Fibroblast of pulmonary artery (primary cell): Measurements from ENCODE around the gene ADAMTS18.

Source experiments
- DNase-seq: peaks from one replicate; pipeline ENCODE4 v3.0.0-alpha.2; 2010; ENCODE audit warnings: low read depth
- H3K4me3 ChIP-seq: replicated peaks from 2 replicates; pipeline ENCODE4 v1.5.1; 2011; ENCODE audit warnings: low read depth, mild to moderate bottlenecking, control low read depth, low read length, moderate library complexity
- TF ChIP-seq, protein P1 (sequence below): IDR thresholded peaks from 2 replicates; pipeline ENCODE4 v1.5.1; 2011; ENCODE audit warnings: mild to moderate bottlenecking, control low read depth, low read length, inconsistent platforms; ENCODE audit errors: missing control alignments

The ADAMTS18 gene

DNA sequence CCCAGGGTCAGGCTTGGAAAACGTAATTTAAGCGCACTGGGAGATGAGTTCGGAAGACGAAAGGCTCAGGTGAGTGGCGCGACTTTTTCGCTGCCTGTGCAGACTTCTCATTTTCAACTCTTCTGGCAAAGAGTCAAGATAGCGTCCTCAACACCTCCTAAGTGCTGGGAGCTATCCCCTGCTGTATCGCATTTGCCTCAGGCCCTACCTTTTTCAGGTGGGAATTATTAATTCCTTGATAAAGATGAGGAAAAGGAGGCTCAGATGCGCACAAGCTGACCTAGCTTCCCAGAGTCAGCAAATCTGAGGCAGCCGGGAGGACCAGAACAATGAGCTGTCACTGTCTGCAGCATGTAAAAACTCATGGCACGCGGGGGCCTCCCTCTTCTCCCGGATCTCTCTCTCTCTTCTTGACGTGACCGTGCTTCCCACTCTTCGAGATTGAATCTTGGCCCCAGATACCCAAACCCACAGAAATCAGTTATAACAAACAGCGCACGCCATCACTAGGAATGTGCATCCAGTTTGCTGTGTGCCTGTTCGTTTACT lies 512 bp upstream of the ADAMTS18 start:
- TF ChIP-seq, protein P1, sequence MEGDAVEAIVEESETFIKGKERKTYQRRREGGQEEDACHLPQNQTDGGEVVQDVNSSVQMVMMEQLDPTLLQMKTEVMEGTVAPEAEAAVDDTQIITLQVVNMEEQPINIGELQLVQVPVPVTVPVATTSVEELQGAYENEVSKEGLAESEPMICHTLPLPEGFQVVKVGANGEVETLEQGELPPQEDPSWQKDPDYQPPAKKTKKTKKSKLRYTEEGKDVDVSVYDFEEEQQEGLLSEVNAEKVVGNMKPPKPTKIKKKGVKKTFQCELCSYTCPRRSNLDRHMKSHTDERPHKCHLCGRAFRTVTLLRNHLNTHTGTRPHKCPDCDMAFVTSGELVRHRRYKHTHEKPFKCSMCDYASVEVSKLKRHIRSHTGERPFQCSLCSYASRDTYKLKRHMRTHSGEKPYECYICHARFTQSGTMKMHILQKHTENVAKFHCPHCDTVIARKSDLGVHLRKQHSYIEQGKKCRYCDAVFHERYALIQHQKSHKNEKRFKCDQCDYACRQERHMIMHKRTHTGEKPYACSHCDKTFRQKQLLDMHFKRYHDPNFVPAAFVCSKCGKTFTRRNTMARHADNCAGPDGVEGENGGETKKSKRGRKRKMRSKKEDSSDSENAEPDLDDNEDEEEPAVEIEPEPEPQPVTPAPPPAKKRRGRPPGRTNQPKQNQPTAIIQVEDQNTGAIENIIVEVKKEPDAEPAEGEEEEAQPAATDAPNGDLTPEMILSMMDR, result no peak
- H3K4me3 ChIP-seq, result no peak overlapping the region
- no peak for DNase-seq

DNA sequence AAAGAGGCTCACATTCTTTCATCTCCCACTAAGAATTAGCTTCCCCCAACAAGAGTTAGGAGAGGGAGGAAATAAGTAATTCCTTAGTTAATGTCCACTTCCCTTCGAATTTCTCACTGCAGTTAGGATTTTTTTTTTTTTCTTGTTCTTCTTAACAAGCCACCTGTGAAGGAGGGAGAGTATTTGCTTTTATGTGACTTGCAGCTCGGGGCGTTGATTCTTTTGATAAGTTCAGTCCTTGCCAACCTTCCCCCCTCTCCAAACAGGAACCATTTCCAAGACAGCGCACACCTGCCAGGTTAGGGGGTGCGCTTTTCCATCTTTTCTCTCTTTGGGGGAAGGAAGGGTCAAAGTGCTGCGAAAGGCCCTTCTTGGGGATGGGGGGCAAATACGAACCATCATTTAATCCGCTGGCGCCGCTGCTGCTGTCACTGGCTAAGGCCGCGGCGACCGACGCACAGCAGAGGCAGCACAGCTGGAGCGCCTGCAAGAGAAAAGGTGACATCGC lies 758 bp downstream of the ADAMTS18 start:
- no peak for DNase-seq
- TF ChIP-seq, protein P1, result no peak
- H3K4me3 ChIP-seq, result no peak overlapping the region

DNA sequence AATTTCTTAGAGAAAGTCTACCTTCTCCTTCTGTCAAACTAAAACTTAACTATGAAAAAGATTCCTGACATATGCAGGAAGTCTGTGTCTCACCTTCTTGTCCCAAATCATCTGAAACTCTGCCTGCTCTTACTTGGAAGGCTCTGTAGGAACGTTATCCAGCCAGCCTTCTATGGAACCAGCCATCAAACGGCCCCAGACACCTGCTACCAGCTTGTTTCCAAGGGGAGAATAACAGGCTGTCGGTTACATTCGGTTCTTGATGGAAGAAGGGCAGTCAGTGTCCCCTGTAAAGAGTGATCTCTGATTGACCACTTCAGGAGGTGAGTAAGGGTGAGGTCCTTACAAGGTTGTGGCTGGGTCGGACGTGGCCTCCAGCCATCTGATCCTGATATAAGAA lies 1.7 kb downstream of the ADAMTS18 start:
- no peak for DNase-seq
- no peak overlapping the region for H3K4me3 ChIP-seq
- TF ChIP-seq, protein P1, result no peak

DNA sequence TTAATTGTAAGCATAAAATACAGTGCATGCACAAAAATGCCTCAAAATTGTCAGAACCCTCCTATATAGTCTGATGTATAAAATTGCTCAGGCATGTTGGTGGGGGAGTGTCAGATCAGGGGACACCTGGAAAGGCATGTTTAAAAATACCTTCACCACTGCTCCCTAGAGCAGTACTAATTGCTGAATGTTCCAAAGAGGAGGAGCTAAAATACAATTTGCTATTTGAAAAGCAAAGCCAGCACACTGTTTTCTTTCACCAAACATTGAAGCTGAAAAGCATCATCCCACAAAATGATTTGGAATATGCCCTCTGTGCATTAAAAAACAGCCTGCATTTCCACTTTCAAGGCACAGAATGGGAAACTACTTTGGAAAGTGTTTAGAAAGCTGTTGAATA lies 2.6 kb downstream of the ADAMTS18 start:
- no peak overlapping the region for H3K4me3 ChIP-seq
- DNase-seq, result no peak
- TF ChIP-seq, protein P1, result no peak

DNA sequence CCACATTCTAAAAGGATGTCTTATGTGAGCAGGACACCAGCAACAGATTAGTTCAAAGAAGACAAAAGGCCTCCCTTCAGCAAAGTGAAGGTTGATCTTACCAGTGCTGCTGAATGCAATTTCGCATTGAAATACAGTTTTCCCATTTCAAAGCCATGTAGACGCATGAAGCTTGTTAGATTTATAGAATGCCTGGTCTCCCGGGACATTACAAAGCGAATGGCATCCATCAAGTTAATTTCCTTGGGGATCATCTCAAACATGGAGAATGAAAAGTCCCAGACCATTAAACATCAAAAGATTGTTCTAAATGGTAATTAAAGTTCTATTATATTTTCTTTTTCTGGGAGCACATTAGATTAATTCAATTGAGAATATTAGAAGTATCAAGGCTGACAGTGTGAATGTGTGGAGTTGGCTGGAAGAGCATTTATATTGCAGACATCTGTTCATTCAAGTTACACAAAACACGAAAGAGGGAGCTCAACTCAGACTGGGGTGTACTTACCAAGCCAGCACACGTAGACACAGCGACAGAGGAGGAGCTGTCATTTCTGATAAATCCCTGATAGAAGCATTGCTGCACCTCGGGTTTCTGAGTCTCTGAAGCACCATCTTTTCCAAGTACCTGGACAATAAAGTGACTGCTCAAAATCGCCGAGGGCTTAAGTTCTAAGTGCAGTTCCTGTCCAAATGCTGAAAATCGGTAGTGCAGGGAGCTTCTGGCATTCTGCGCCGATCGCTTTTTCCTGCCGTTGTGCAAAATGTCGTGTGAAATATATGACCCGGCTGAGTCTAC lies 3.8 kb downstream of the ADAMTS18 start:
- no peak overlapping the region for H3K4me3 ChIP-seq
- peak; percentile 11 for DNase-seq
- TF ChIP-seq, protein P1, result no peak

DNA sequence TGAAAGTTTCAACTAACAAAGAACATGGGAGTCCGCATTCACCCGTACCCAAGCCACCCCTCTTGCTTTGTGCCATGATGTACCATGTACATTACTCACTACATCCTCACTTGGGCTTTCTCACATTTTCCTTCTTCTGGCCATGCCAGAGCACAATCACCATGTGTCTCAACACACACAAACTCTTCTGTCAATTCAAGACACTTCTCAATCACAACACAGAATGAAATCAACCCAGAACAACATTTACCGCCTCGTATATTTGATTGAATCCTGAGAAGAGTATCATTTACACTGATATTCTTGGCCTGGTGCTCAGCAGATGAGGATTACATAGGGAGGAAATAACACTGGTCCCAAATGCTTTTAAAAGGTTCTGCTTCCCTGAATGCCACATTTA lies 4.5 kb downstream of the ADAMTS18 start:
- no peak overlapping the region for H3K4me3 ChIP-seq
- DNase-seq, result no peak
- TF ChIP-seq, protein P1, result no peak
